LNCaP clone FGC (cell line): Measurements from ENCODE around the gene PDLIM4.

Experiments used
- DNase-seq: peaks from one replicate; pipeline ENCODE4 v3.0.0-alpha.2; 2011; ENCODE audit warnings: low read depth
- H3K4me3 ChIP-seq: 2 replicates; pipeline ENCODE4 v1.5.1; 2011; ENCODE audit warnings: mild to moderate bottlenecking, low read depth, low read length, control low read depth
- TF ChIP-seq, protein P1 (sequence below): IDR thresholded peaks from 2 replicates; pipeline ENCODE4 v1.5.1; 2012; ENCODE audit warnings: mild to moderate bottlenecking; ENCODE audit not compliant: control insufficient read depth, insufficient read depth; ENCODE audit errors: extremely low read depth

The PDLIM4 gene

DNA sequence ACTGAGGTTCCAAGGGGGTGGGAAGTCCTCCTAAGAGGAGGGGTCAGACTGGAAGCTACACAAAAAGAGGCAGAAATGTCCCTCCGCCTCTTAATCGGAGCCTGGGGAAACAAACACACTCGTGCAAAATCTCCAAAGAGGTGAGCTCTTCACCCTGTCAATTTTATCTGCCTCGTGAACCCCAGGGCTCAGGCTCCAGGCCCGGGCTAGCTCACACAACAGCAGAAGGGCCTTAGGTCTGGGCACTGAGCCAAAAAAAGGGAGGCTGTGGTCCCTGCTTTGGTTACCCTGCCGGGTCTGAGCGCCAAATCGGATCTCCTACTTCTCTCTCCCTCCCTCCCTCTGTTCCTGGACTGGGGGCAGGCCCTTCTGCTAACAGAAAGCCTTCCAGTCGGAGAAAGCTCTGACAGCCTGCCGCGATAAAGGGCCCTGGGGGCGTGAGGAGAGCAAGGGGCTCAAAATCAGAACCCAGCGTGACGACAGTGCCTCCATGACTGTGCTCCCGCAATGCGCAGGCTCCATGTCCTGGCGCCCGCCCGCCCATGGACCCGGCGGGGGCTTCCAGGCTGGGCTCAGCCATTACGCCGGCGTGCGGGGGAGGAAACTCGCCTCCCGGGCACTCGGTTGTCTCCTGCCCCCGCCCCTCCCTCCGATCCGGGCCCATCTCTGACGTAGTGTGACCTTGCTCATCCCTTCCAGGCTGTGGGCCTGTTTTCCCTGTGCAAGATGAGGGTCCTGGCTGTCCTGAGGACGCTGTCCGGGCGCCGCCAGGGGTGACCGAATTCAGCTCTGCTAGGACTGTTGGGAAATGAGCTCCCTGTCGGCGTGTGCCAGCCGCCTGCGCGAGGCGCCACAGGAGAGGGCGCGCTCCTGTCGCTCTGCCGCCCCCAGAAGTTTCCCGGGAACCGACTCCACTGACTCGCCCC is 35.8 kb downstream of the PDLIM4 start:
- DNase-seq = no peak
- H3K4me3 ChIP-seq = peak overlapping the region; percentile 59
- TF ChIP-seq, protein P1, sequence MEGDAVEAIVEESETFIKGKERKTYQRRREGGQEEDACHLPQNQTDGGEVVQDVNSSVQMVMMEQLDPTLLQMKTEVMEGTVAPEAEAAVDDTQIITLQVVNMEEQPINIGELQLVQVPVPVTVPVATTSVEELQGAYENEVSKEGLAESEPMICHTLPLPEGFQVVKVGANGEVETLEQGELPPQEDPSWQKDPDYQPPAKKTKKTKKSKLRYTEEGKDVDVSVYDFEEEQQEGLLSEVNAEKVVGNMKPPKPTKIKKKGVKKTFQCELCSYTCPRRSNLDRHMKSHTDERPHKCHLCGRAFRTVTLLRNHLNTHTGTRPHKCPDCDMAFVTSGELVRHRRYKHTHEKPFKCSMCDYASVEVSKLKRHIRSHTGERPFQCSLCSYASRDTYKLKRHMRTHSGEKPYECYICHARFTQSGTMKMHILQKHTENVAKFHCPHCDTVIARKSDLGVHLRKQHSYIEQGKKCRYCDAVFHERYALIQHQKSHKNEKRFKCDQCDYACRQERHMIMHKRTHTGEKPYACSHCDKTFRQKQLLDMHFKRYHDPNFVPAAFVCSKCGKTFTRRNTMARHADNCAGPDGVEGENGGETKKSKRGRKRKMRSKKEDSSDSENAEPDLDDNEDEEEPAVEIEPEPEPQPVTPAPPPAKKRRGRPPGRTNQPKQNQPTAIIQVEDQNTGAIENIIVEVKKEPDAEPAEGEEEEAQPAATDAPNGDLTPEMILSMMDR = 0 out of 2 replicates have a peak, but pooled peaks have one; percentile 4

DNA sequence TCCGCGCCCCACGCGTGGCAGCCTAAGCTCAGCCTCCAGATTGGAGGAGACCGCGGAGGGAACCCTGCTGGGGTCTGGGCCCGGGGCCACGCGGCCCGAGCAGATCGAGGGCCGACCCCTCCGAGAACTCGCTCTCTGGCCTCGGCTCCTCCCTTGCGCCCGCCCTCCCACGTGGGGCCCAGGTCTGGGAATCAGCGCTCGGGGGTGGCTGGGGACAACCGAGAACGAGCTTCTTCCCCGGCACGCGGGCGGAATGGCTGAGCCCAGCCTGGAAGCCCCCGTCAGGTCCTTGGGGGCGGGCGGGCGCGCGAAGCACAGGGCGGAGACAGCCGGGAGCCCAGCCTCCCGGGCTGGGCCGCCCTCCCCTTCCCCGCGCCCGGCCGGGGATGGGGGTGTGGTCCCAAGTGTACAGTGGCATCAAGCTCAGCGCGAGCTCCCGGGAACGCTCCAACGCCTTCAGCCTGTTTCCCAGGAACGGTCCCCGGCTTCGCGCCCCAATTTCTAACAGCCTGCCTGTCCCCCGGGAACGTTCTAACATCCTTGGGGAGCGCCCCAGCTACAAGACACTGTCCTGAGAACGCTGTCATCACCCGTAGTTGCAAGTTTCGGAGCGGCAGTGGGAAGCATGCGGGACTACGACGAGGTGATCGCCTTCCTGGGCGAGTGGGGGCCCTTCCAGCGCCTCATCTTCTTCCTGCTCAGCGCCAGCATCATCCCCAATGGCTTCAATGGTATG is 36.7 kb downstream of the PDLIM4 start, which contains the start of gene SLC22A4:
TSS of gene SLC22A4 (plus strand) at position 403 of the 736 bp plus-strand sequence. CDS start at position 626, 223 bp downstream.
- TF ChIP-seq, protein P1 = no peak
- DNase-seq = no peak
- H3K4me3 ChIP-seq = peak within 1 kb of the TSS; percentile 59

DNA sequence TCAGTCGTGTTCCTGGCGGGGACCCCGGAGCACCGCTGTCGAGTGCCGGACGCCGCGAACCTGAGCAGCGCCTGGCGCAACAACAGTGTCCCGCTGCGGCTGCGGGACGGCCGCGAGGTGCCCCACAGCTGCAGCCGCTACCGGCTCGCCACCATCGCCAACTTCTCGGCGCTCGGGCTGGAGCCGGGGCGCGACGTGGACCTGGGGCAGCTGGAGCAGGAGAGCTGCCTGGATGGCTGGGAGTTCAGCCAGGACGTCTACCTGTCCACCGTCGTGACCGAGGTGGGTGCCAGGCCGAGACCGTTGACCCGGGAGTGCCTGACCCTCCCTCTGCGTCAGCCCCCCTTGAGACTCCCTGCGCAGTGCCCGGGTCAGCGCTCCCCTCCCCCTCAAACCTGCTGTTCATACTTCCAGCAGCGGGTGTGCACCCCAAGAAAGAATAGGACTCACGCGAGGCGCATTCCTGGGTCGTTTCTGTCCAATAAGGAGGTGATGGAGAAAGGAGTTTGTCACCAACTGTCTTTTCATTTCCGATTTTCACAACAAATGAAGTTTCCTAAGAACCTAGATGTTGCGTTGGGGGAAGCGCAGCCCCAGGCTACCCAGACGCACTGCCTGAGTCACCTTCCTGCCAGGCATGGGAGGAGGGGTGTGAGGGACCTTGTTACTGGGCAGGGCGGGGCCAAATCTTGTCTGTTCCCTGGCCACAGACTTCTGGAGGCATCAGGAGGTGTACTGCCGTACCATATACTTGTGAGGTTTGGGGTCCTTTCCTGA is 37.4 kb downstream of the PDLIM4 start:
- no peak for DNase-seq
- TF ChIP-seq, protein P1 = no peak
- peak overlapping the region; percentile 59 for H3K4me3 ChIP-seq

DNA sequence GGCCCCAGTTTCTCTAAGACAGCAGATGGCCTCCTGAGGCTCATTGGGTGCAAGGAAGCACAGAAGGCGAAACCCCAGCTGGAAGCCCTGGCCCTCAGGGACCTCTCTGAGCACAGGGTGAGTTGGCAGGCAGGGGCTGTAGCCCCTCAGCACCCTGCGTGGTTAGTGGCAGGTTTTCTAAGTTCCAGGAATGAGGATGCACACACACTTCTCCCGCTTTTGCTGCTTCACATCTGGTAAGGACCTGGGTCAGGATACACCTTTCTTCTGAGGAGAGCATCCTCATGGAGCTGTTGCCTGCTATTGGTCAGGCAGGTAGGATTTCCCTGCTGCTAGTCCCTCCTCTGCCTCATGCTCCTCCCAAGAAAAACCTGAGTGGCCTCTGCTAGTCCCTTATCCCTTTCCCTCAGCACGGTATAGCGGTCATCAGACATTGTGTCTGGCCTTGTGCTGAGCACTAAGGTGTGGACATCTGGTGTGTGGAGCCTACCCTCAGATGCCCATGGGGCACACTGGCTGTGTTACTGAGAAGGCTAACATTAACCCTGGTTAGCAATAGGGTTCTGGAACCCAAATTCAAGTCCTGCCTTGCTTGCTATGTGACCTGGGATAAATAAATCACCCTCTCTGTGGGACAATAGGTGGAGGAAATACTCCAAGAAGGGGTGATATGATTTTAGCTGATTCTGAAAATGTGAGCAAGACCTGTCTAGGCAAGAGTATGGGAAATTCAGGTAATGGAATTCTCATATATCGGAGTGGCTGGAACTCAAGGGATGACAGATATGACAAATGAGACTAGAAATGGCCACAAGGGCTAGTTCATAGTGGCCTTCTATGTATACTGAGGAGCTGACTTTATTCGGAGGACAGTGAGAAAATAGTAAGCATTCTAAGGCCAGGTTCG is 38.3 kb downstream of the PDLIM4 start:
- H3K4me3 ChIP-seq = no peak overlapping the region
- TF ChIP-seq, protein P1 = no peak
- no peak for DNase-seq

DNA sequence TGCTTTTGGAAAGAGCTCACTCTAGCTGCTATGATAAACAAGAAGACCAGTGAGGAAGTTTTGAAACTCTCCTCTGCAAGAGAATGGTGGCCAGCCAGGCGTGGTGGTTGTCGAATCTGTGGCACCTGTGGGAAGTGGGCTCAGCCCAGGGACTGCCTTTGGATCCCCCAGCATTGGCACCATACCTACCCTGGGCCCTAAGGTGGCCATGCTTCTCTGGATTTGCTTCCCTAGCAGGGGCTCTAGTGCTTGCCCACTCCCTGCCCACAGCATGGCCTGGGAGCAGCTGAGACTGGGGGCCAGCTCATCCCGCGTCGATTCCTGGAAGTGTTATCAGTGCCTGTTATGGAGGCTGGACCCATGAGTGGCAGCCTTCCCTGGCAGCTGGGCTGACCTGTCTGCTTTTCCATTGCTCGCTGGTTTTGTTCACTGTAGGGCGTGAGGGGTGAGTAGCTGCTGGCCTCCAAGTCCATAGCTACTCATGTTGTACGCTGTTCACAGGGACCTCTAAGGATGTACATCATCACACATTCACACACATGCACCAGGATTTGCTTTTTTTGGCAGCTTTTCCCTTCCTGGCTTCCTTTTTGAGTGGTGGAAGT is 39.0 kb downstream of the PDLIM4 start:
- TF ChIP-seq, protein P1 = no peak
- DNase-seq = no peak
- no peak overlapping the region for H3K4me3 ChIP-seq
